ENCODE data around the gene ENO1.

The ENO1 gene

DNA sequence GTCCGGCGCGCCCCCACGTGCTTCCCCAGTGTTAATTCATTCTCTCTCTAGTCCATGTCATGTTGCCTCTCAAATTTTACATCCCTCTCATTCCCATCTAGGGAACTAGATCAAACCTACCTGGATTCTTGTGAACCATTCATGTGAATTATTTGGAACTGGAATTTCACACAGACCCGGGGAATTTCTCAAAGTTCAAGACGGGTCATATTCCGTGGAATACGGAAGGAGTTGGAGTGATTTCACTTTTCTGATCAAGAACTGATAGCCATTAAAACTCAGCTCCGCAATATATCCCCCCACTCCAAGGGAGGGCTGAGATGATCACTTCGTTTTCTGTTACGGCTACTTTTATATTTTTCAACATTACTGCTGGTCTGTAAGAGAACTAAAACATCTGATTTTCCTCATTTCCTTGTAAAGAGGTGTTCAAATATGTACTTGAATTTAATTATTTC is 1.0 kb upstream of the ENO1 start:
- H3K4me3 ChIP-seq (ENCODE audit: low read depth, low read length) = peak overlapping the region; percentile 97
- TF ChIP-seq, protein P1, sequence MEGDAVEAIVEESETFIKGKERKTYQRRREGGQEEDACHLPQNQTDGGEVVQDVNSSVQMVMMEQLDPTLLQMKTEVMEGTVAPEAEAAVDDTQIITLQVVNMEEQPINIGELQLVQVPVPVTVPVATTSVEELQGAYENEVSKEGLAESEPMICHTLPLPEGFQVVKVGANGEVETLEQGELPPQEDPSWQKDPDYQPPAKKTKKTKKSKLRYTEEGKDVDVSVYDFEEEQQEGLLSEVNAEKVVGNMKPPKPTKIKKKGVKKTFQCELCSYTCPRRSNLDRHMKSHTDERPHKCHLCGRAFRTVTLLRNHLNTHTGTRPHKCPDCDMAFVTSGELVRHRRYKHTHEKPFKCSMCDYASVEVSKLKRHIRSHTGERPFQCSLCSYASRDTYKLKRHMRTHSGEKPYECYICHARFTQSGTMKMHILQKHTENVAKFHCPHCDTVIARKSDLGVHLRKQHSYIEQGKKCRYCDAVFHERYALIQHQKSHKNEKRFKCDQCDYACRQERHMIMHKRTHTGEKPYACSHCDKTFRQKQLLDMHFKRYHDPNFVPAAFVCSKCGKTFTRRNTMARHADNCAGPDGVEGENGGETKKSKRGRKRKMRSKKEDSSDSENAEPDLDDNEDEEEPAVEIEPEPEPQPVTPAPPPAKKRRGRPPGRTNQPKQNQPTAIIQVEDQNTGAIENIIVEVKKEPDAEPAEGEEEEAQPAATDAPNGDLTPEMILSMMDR (IDR thresholded peaks at IDR 0.05; ENCODE audit: low read depth, low read length) = no peak

GRCh38 chr1:8878698-8879463 is 395 bp upstream of the ENO1 start:
- TF ChIP-seq, protein P1 (IDR thresholded peaks at IDR 0.05; ENCODE audit: low read depth, low read length) = no peak
- H3K4me3 ChIP-seq (ENCODE audit: low read depth, low read length) = peak overlapping the region; percentile 97

DNA sequence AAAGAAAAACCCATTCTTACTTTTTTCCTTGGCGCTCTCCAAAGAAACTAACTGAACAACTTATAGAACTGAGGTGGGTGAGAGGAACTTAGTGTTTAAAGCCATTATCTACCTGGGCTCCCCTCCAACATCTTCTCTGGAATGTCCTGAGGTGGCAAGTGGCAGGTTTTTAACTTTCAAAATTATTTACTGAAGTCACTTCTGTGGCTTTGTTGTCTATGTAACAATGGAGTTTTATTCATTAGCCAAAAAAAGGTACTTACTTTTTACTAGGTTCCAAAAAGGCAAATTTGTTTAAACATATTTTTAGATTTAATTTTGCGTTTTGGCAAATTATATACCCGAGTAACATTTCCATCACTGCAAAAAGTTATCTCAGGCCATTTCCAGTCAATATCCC is 2.4 kb downstream of the ENO1 start:
- TF ChIP-seq, protein P1 (IDR thresholded peaks at IDR 0.05; ENCODE audit: low read depth, low read length) = no peak
- peak overlapping the region; percentile 97 for H3K4me3 ChIP-seq (ENCODE audit: low read depth, low read length)

DNA sequence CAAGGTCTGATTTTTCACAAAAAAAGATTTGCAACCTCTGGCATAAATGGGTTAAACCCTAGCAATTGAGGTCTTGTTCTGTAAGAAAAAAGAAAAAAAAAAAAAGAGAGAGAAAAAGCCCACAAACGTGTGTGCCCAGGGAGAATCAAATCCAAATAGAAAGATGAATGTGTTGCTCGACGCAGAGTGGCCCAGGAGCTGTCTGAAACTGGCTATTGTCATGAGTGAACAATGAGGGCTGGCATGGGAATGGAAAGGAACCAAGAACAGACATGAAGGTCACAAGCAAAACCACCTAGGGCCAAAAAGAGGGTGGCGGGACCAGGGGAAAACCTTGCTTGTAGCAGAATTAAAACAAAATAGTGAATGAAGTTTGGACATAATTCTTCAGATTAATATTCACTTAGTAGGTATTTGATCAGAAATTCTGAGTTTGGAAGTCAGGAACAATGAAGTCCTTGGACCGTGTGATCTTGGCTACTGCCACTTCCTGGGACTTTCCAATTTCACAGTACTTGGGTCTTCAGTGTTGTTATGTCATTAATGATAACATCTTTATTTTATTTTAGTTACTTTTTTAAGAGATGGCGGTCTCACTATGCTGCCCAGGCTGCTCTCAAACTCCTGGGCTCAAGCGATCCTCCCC is 3.1 kb downstream of the ENO1 start:
- peak overlapping the region; percentile 97 for H3K4me3 ChIP-seq (ENCODE audit: low read depth, low read length)
- TF ChIP-seq, protein P1 (IDR thresholded peaks at IDR 0.05; ENCODE audit: low read depth, low read length) = no peak

GRCh38 chr1:8874230-8875201 is 4.0 kb downstream of the ENO1 start:
- TF ChIP-seq, protein P1 (IDR thresholded peaks at IDR 0.05; ENCODE audit: low read depth, low read length) = no peak
- peak overlapping the region; percentile 97 for H3K4me3 ChIP-seq (ENCODE audit: low read depth, low read length)

- H3K4me3 ChIP-seq (ENCODE audit: low read depth, low read length) = peak overlapping the region; percentile 16
- TF ChIP-seq, protein P1 (IDR thresholded peaks at IDR 0.05; ENCODE audit: low read depth, low read length) = no peak
Observed at GRCh38 chr1:8873506-8874229, 4.8 kb downstream of the ENO1 start.

Data from WI38 (cell line).